ENCODE data around the gene ZNF519.
"Not testable (repeated sequence)": the region's sequence is repeated elsewhere in the genome, so short reads cannot be mapped to it uniquely, and the experiment has no call there.

The ZNF519 gene

GRCh38 chr18:14132271-14132700 lies at the start of gene ZNF519:
Gene ZNF519, minus strand, starts transcription at chr18:14132435. Its CDS starts 158 bp downstream, at chr18:14132277.
- peak; percentile 65 for DNase-seq

GRCh38 chr18:14179306-14179705 lies 47.1 kb upstream of the ZNF519 start:
- DNase-seq: no peak

GRCh38 chr18:14178321-14179196 lies 46.3 kb upstream of the ZNF519 start:
- not testable (repeated sequence) for DNase-seq

GRCh38 chr18:14177540-14178320 lies 45.5 kb upstream of the ZNF519 start:
- not testable (repeated sequence) for DNase-seq

- not testable (repeated sequence) for DNase-seq
Observed at GRCh38 chr18:14175404-14175803, 43.2 kb upstream of the ZNF519 start.

GRCh38 chr18:14174706-14175085 lies 42.5 kb upstream of the ZNF519 start:
- DNase-seq: no peak

- DNase-seq: not testable (repeated sequence)
Observed at GRCh38 chr18:14174002-14174705, 41.9 kb upstream of the ZNF519 start.

GRCh38 chr18:14173116-14173951 lies 41.1 kb upstream of the ZNF519 start:
- DNase-seq: not testable (repeated sequence)

GRCh38 chr18:14172142-14173115 lies 40.2 kb upstream of the ZNF519 start:
- DNase-seq: not testable (repeated sequence)

GRCh38 chr18:14171301-14172141 lies 39.3 kb upstream of the ZNF519 start:
- not testable (repeated sequence) for DNase-seq

- DNase-seq: not testable (repeated sequence)
Observed at GRCh38 chr18:14170367-14171036, 38.3 kb upstream of the ZNF519 start.

GRCh38 chr18:14162915-14163314 lies 30.7 kb upstream of the ZNF519 start:
- DNase-seq: not testable (repeated sequence)

- not testable (repeated sequence) for DNase-seq
Observed at GRCh38 chr18:14151564-14152113, 19.4 kb upstream of the ZNF519 start.

GRCh38 chr18:14150766-14151165 lies 18.5 kb upstream of the ZNF519 start:
- DNase-seq: not testable (repeated sequence)

GRCh38 chr18:14149916-14150420 lies 17.7 kb upstream of the ZNF519 start:
- not testable (repeated sequence) for DNase-seq

- DNase-seq: not testable (repeated sequence)
Observed at GRCh38 chr18:14149121-14149850, 17.1 kb upstream of the ZNF519 start.

GRCh38 chr18:14147935-14148865 lies 16.0 kb upstream of the ZNF519 start:
- not testable (repeated sequence) for DNase-seq
